Measurements from ENCODE around the gene TPSAB1.
"Not testable (repeated sequence)": the region's sequence is repeated elsewhere in the genome, so short reads cannot be mapped to it uniquely, and the experiment has no call there.

The TPSAB1 gene

GRCh38 chr16:1225051-1225451 is 15.5 kb upstream of the TPSAB1 start, which contains the start of gene TPSG1:
Gene TPSG1, minus strand, starts transcription at chr16:1225268. Its CDS starts 16 bp downstream, at chr16:1225252.
- no peak for DNase-seq

- DNase-seq = not testable (repeated sequence)
Observed at GRCh38 chr16:1225728-1226311, 14.7 kb upstream of the TPSAB1 start.

GRCh38 chr16:1226692-1227091 is 13.8 kb upstream of the TPSAB1 start:
- DNase-seq = not testable (repeated sequence)

- DNase-seq = not testable (repeated sequence)
Observed at GRCh38 chr16:1228227-1228626, 12.3 kb upstream of the TPSAB1 start.

- not testable (repeated sequence) for DNase-seq
Observed at GRCh38 chr16:1229476-1229875, 11.0 kb upstream of the TPSAB1 start.

GRCh38 chr16:1230084-1230470 is 10.4 kb upstream of the TPSAB1 start, which contains the start of gene TPSB2:
Gene TPSB2, minus strand, starts transcription at chr16:1230184. Its CDS starts 233 bp downstream, at chr16:1229951.
- DNase-seq = not testable (repeated sequence)

- DNase-seq = not testable (repeated sequence)
Observed at GRCh38 chr16:1230471-1231212, 9.9 kb upstream of the TPSAB1 start.

- DNase-seq = not testable (repeated sequence)
Observed at GRCh38 chr16:1231301-1231700, 9.2 kb upstream of the TPSAB1 start.

GRCh38 chr16:1232049-1232748 is 8.3 kb upstream of the TPSAB1 start:
- DNase-seq = not testable (repeated sequence)

GRCh38 chr16:1236659-1237058 is 3.8 kb upstream of the TPSAB1 start:
- DNase-seq = not testable (repeated sequence)

- no peak for DNase-seq
Observed at GRCh38 chr16:1237990-1238389, 2.5 kb upstream of the TPSAB1 start.

- not testable (repeated sequence) for DNase-seq
Observed at GRCh38 chr16:1238909-1239308, 1.6 kb upstream of the TPSAB1 start.

- DNase-seq = not testable (repeated sequence)
Observed at GRCh38 chr16:1239575-1239974, 930 bp upstream of the TPSAB1 start.

GRCh38 chr16:1241081-1241480 is 576 bp downstream of the TPSAB1 start:
- not testable (repeated sequence) for DNase-seq

- DNase-seq = not testable (repeated sequence)
Observed at GRCh38 chr16:1243363-1243762, 2.9 kb downstream of the TPSAB1 start.

- DNase-seq = not testable (repeated sequence)
Observed at GRCh38 chr16:1243907-1244850, 3.7 kb downstream of the TPSAB1 start.

GRCh38 chr16:1244881-1245280 is 4.4 kb downstream of the TPSAB1 start:
- no peak for DNase-seq

GRCh38 chr16:1245452-1246020 is 5.0 kb downstream of the TPSAB1 start:
- no peak for DNase-seq

- DNase-seq = not testable (repeated sequence)
Observed at GRCh38 chr16:1247903-1248537, 7.5 kb downstream of the TPSAB1 start.

- DNase-seq = not testable (repeated sequence)
Observed at GRCh38 chr16:1249031-1249755, 8.7 kb downstream of the TPSAB1 start.

Data from COR-L47 (cell line).